Measurements from ENCODE around the gene MLX.

GRCh38 chr17:42537156-42537805, 29.6 kb upstream of the MLX start:
- TF ChIP-seq CTCF (conservative IDR thresholded peaks at IDR 0.05 in 1 of 2, IDR thresholded peaks at IDR 0.05 in 1 of 2; ENCODE audit: low read depth in 1 of 2, low read length in 2 of 2): no peak
- TF ChIP-seq EZH2 (IDR thresholded peaks at IDR 0.05; ENCODE audit: low read length, missing control alignments): no peak

Data from fibroblast of lung (primary cell).